Measurements from ENCODE around the gene RPS6KA1. TPM values are rescaled to one million over a fixed set of nuclear protein-coding genes. Genes with fewer than 3 reads are reported as not detected.

Gene RPS6KA1
- total and polyA plus RNA-seq, 7 donors, result 0.88 to 3.0 (median 2.5) TPM

GRCh38 chr1:26541816-26542711 lies 12.5 kb downstream of the RPS6KA1 start:
- no peak overlapping the region for H3K4me3 ChIP-seq
- WGBS, 3 donors, result 44 to 55% (median 45%) methylated on average over 16 to 18 of the region's 18 CpGs
- peak overlapping the region; percentile 41 for H3K27ac ChIP-seq
- ATAC-seq (peak; percentile 50 to 71 (median 68)), DNase-seq (peak; percentile 78 to 85)
- no peaks in the 10 kb centered on the region for H3K36me3 ChIP-seq (ENCODE audit: insufficient read depth in 1 of 2, low read depth in 1 of 2)
- no peak for TF ChIP-seq CTCF (IDR thresholded peaks at IDR 0.05)
- H3K27me3 ChIP-seq (ENCODE audit: insufficient read depth in 3 of 3, low read length in 2 of 3), result no peaks in the 10 kb centered on the region
- no peaks in the 10 kb centered on the region for H3K9me3 ChIP-seq
- intact Hi-C loops (cut with DNase I), result no loop called here
- no peaks in the 10 kb centered on the region for H3K4me1 ChIP-seq

- 82 to 90% (median 87%) methylated on average over 9 of the region's 9 CpGs for WGBS, 3 donors
- Histone ChIP-seq H3K27ac (peak overlapping the region; percentile 41), H3K4me1 (no peaks in the 10 kb centered on the region), H3K9me3 (no peaks in the 10 kb centered on the region), H3K27me3 (ENCODE audit: insufficient read depth in 3 of 3, low read length in 2 of 3) (no peaks in the 10 kb centered on the region), H3K36me3 (ENCODE audit: insufficient read depth in 1 of 2, low read depth in 1 of 2) (no peaks in the 10 kb centered on the region), H3K4me3 (peak overlapping the region; percentile 34)
- peak in 1 of 4 donors; percentile 18 for ATAC-seq
- DNase-seq, result no peak
- no peak for TF ChIP-seq CTCF (IDR thresholded peaks at IDR 0.05)
- intact Hi-C loops (cut with DNase I), result no loop called here
Observed at GRCh38 chr1:26542771-26543451, 13.3 kb downstream of the RPS6KA1 start.

- Histone ChIP-seq H3K27ac (peak overlapping the region; percentile 41), H3K4me3 (peak overlapping the region; percentile 34), H3K36me3 (ENCODE audit: insufficient read depth in 1 of 2, low read depth in 1 of 2) (no peaks in the 10 kb centered on the region), H3K27me3 (ENCODE audit: insufficient read depth in 3 of 3, low read length in 2 of 3) (no peaks in the 10 kb centered on the region), H3K4me1 (no peaks in the 10 kb centered on the region), H3K9me3 (no peaks in the 10 kb centered on the region)
- no peak for TF ChIP-seq CTCF (IDR thresholded peaks at IDR 0.05)
- DNase-seq (no peak), ATAC-seq (no peak)
- 86 to 92% (median 87%) methylated on average over 5 of the region's 5 CpGs for WGBS, 3 donors
- intact Hi-C loops (cut with DNase I), result no loop called here
Observed at GRCh38 chr1:26543462-26543861, 13.9 kb downstream of the RPS6KA1 start.

- ATAC-seq, result no peak
- H3K4me1 ChIP-seq, result no peaks in the 10 kb centered on the region
- H3K4me3 ChIP-seq, result no peak overlapping the region
- H3K36me3 ChIP-seq (ENCODE audit: insufficient read depth in 1 of 2, low read depth in 1 of 2), result no peaks in the 10 kb centered on the region
- no peak overlapping the region for H3K27ac ChIP-seq
- 89 to 95% (median 93%) methylated on average over 5 of the region's 5 CpGs for WGBS, 3 donors
- intact Hi-C loops (cut with DNase I), result no loop called here
- no peak for DNase-seq
- H3K9me3 ChIP-seq, result no peaks in the 10 kb centered on the region
- H3K27me3 ChIP-seq (ENCODE audit: insufficient read depth in 3 of 3, low read length in 2 of 3), result no peaks in the 10 kb centered on the region
- TF ChIP-seq CTCF (IDR thresholded peaks at IDR 0.05), result no peak
Observed at GRCh38 chr1:26544126-26544525, 14.6 kb downstream of the RPS6KA1 start.

Data from psoas muscle (tissue), 8 donors.